Colonic mucosa (tissue), 4 donors: ENCODE measurements around the gene SETBP1. TPM values are rescaled to one million over a fixed set of nuclear protein-coding genes. Genes with fewer than 3 reads are reported as not detected.

ENCODE experiments used
- DNase-seq: peaks from one replicate; pipeline ENCODE4 v3.0.0-alpha.2; 2020
- H3K27ac ChIP-seq: fragments of 200-600 bp; one replicate; pipeline ENCODE4 v1.8.0; 2021
- H3K27me3 ChIP-seq: fragments of 200-600 bp; one replicate; pipeline ENCODE4 v1.8.0; 2021
- H3K36me3 ChIP-seq: fragments of 200-600 bp; one replicate; pipeline ENCODE4 v1.8.0; 2021
- H3K4me1 ChIP-seq: fragments of 200-600 bp; one replicate; pipeline ENCODE4 v1.8.0; 2021; ENCODE audit warnings: mild to moderate bottlenecking
- H3K4me3 ChIP-seq: fragments of 200-600 bp; one replicate; pipeline ENCODE4 v1.8.0; 2021
- H3K9ac ChIP-seq, 2 donors: one replicate each; pipeline ENCODE4 v1.7.0; 2013; ENCODE audit warnings: control low read depth in 2 of 2, low read depth in 2 of 2, low read length in 2 of 2
- H3K9me3 ChIP-seq: fragments of 200-600 bp; one replicate; pipeline ENCODE4 v1.8.0; 2021
- intact Hi-C: fragments of 100-400 bp; cut with DNase I; formaldehyde crosslinking; loops from one replicate; pipeline ENCODE4 v1.14.1; 2022
- total RNA-seq, 2 donors: library from RNA; stranded (reverse); fragmentation: NEBNext Ultra II Directional in 1 of 2; extraction: Animal tissue kit (Norgen Biotek cat#: 25700) in 1 of 2; gene quantifications; one replicate each; pipeline ENCODE4 v1.2.1, GENCODE V29; 2021
- TF ChIP-seq, protein P1 (sequence below): fragments of 200-600 bp; IDR thresholded peaks from one replicate; pipeline ENCODE4 v1.8.0; 2022; ENCODE audit warnings: antibody characterized with exemption, mild to moderate bottlenecking
- donor health status: healthy.
- donor health status: DM: no; HTN: no; CAD: no.
- donor health status: DM: no; HTN: no; CAD: no.

The SETBP1 gene
- total RNA-seq, 2 donors from 2014 or later: 9.6 to 11.8 TPM

DNA sequence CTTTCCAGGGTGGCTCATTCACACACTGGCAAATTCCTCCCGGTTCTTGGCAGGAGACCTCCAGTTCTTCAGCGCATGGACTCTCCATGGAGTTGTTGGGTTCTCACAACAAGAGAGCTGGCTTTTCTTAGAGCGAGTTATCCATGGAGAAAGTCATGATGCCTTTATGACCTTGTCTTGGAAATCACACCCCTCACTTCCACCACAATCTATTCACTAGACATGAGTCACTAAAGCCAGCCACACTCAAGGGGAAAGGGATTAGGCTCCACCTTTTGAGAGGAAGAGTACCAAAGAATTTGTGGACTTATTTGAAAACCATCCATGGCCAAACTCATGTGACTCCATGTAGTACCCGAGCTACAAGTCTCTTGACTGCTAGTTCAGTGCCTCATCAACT is 160.5 kb downstream of the SETBP1 start:
- no peak overlapping the region for H3K4me3 ChIP-seq
- H3K9me3 ChIP-seq: no peaks in the 10 kb centered on the region
- intact Hi-C loops: no loop called here
- H3K27me3 ChIP-seq: no peaks in the 10 kb centered on the region
- H3K27ac ChIP-seq: no peak overlapping the region
- H3K4me1 ChIP-seq: peaks cover 8% of the 10 kb centered on the region
- TF ChIP-seq, protein P1, sequence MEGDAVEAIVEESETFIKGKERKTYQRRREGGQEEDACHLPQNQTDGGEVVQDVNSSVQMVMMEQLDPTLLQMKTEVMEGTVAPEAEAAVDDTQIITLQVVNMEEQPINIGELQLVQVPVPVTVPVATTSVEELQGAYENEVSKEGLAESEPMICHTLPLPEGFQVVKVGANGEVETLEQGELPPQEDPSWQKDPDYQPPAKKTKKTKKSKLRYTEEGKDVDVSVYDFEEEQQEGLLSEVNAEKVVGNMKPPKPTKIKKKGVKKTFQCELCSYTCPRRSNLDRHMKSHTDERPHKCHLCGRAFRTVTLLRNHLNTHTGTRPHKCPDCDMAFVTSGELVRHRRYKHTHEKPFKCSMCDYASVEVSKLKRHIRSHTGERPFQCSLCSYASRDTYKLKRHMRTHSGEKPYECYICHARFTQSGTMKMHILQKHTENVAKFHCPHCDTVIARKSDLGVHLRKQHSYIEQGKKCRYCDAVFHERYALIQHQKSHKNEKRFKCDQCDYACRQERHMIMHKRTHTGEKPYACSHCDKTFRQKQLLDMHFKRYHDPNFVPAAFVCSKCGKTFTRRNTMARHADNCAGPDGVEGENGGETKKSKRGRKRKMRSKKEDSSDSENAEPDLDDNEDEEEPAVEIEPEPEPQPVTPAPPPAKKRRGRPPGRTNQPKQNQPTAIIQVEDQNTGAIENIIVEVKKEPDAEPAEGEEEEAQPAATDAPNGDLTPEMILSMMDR: no peak
- no peak for DNase-seq
- H3K9ac ChIP-seq: no peak overlapping the region
- H3K36me3 ChIP-seq: no peaks in the 10 kb centered on the region

DNA sequence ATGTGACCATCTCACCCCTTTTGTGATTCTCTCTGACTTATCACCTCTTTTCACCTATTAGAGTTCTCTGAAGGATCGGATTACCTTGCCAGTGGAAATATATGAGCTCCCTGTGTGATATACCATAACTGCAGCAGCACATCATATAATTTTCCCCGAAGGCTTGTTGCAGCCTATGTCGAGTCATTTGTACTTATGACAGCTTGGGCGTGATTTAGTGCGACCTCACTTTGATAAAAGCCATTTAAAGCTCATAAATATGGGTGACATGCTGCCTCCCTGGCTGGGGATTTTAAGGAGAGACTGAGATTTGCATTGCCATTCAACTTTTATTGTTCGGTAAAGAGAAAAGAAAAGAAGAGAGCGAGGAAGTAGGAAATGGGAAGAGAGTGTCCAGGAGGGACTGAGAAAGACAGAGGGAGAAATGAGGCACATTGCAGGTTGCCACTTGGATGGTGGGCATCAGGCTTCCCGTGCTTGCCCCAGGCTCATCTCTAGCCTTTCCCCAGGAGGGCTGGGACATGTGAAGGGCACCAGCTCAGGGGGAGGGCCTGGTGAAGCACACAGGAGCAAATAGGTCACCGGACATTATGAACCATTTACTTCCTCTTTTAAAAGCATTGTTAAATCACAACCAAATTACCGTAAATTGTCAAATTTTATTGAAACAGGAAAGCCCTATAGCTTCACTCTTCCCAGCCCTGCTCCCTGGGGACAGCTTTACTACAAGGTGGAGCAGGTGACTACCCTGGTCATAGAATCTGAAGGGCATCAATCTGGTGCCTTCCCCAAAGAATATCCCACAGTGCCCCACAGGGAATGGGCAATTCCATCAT is 161.3 kb downstream of the SETBP1 start:
- intact Hi-C loops: no loop called here
- no peak overlapping the region for H3K4me3 ChIP-seq
- DNase-seq: no peak
- H3K9ac ChIP-seq: no peak overlapping the region
- no peaks in the 10 kb centered on the region for H3K9me3 ChIP-seq
- TF ChIP-seq, protein P1: no peak
- H3K36me3 ChIP-seq: no peaks in the 10 kb centered on the region
- peaks cover 8% of the 10 kb centered on the region for H3K4me1 ChIP-seq
- H3K27me3 ChIP-seq: no peaks in the 10 kb centered on the region
- H3K27ac ChIP-seq: no peak overlapping the region

DNA sequence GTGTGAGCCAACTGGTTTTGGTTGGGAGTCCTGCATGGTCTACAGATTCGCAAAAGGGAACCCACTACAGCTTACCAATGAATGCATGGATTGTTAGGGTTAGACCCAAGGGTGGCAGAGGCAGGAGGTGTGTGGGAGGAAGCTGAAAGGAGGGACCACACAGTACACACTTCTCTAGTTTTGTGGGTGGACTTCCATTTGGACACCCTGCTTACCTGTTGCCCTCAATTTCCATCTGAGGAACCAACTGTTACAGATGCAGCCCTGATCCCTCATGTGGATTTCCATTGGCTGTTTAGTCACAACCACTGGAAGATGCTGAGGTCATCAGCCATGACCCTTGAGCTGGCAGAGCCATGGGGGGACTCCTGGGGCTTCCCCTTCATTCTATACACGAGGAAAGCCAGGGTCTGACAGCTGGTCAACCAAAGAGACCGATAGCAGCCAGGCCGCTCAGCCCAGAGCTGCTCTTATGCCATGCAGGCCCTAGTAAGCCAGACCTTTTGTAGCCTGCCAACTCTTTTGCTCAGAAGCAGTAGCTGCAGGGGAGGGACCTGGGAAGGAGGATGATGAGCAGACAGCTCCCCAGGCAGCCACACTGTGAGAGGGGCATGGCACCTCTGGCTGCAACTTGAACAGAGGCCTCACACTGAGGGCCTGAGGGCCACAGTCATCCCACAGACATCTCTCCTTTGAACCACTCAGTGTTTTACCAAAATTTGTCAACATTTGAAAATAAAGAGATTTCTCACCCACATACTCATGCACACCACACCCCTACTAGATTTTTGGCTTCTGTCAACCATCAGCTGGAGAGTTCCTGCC is 162.1 kb downstream of the SETBP1 start:
- intact Hi-C loops: no loop called here
- no peak for DNase-seq
- Histone ChIP-seq H3K27me3 (no peaks in the 10 kb centered on the region), H3K4me1 (peaks cover 8% of the 10 kb centered on the region), H3K36me3 (no peaks in the 10 kb centered on the region), H3K4me3 (no peak overlapping the region), H3K9me3 (no peaks in the 10 kb centered on the region), H3K27ac (no peak overlapping the region), H3K9ac (no peak overlapping the region)
- TF ChIP-seq, protein P1: no peak

DNA sequence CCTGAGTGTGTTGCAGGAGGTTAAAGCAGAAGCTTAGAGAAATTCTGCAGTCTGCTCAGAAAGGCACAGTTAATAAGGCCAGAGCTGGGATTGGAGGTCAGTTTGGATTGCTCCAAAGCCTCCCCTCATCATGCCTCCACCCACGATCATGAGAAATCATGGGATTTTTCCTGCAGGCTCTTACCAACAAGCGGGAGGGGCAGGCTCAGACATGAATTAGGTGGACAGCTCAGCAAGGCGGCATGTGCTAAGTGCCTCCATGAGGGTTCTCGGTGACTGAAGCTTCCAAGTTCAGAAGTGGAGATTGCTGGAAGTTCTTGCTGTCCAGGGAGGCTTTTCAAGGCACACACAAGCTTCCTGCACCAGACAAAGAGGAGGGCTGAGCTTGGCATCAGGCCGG is 163.8 kb downstream of the SETBP1 start:
- no peak for DNase-seq
- H3K9ac ChIP-seq: no peak overlapping the region
- H3K27ac ChIP-seq: no peak overlapping the region
- no peaks in the 10 kb centered on the region for H3K9me3 ChIP-seq
- no peak overlapping the region for H3K4me3 ChIP-seq
- no peaks in the 10 kb centered on the region for H3K36me3 ChIP-seq
- TF ChIP-seq, protein P1: no peak
- H3K4me1 ChIP-seq: peaks cover 5% of the 10 kb centered on the region
- no peaks in the 10 kb centered on the region for H3K27me3 ChIP-seq
- intact Hi-C loops: no loop called here

DNA sequence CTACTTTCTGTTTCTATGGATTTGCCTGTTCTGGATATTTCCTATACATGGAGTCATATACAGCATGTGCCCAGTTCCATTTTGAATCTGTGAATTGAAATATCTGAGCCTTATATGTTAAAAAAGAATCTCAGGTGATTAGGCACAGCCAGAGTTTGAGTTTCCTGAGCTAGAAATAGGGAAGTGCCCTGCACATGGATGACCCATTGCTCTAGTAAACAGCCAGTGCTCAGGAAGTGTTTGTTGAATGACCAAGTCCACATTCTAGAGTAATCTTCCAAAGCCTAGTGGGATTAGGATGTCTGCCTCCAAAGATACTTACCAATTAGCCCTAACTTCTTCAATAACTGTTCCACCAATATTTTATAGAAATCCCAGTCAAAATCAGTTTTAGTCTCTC is 165.8 kb downstream of the SETBP1 start:
- H3K27me3 ChIP-seq: no peaks in the 10 kb centered on the region
- TF ChIP-seq, protein P1: no peak
- H3K9me3 ChIP-seq: no peaks in the 10 kb centered on the region
- no peak overlapping the region for H3K4me3 ChIP-seq
- no peak overlapping the region for H3K27ac ChIP-seq
- no peaks in the 10 kb centered on the region for H3K36me3 ChIP-seq
- DNase-seq: no peak
- no peaks in the 10 kb centered on the region for H3K4me1 ChIP-seq
- intact Hi-C loops: no loop called here
- H3K9ac ChIP-seq: no peak overlapping the region
